ENCODE measurements around the gene LRRC26.

DNA sequence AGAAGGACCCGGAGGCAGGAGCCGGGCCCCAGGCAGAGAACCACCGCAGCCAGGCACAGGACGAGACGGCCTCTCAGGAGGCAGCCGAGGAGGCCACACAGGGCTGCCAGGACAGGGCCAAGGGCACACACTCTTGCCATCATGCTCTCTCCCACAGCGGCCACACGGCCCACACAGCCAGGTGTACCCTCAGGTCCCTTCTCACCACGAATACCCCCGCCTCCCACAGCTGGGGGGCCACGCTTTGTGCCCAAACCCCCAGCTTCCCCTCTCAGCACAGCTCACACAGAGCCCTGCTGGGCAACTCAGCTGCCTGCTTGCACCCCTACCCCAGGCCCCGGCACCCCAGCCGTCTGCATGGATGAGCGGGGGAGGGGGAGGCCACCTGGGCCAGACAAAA, 23.9 kb upstream of the LRRC26 start:
- TF ChIP-seq, protein P1, sequence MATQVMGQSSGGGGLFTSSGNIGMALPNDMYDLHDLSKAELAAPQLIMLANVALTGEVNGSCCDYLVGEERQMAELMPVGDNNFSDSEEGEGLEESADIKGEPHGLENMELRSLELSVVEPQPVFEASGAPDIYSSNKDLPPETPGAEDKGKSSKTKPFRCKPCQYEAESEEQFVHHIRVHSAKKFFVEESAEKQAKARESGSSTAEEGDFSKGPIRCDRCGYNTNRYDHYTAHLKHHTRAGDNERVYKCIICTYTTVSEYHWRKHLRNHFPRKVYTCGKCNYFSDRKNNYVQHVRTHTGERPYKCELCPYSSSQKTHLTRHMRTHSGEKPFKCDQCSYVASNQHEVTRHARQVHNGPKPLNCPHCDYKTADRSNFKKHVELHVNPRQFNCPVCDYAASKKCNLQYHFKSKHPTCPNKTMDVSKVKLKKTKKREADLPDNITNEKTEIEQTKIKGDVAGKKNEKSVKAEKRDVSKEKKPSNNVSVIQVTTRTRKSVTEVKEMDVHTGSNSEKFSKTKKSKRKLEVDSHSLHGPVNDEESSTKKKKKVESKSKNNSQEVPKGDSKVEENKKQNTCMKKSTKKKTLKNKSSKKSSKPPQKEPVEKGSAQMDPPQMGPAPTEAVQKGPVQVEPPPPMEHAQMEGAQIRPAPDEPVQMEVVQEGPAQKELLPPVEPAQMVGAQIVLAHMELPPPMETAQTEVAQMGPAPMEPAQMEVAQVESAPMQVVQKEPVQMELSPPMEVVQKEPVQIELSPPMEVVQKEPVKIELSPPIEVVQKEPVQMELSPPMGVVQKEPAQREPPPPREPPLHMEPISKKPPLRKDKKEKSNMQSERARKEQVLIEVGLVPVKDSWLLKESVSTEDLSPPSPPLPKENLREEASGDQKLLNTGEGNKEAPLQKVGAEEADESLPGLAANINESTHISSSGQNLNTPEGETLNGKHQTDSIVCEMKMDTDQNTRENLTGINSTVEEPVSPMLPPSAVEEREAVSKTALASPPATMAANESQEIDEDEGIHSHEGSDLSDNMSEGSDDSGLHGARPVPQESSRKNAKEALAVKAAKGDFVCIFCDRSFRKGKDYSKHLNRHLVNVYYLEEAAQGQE (IDR thresholded peaks at IDR 0.05; ENCODE audit: insufficient replicate concordance, low read depth) = no peak
- TF ChIP-seq, protein P2, sequence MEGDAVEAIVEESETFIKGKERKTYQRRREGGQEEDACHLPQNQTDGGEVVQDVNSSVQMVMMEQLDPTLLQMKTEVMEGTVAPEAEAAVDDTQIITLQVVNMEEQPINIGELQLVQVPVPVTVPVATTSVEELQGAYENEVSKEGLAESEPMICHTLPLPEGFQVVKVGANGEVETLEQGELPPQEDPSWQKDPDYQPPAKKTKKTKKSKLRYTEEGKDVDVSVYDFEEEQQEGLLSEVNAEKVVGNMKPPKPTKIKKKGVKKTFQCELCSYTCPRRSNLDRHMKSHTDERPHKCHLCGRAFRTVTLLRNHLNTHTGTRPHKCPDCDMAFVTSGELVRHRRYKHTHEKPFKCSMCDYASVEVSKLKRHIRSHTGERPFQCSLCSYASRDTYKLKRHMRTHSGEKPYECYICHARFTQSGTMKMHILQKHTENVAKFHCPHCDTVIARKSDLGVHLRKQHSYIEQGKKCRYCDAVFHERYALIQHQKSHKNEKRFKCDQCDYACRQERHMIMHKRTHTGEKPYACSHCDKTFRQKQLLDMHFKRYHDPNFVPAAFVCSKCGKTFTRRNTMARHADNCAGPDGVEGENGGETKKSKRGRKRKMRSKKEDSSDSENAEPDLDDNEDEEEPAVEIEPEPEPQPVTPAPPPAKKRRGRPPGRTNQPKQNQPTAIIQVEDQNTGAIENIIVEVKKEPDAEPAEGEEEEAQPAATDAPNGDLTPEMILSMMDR (IDR thresholded peaks at IDR 0.05; ENCODE audit: insufficient read depth, low read length) = no peak
- no peak for TF ChIP-seq POLR2AphosphoS5 (IDR thresholded peaks at IDR 0.05; ENCODE audit: low read depth)

All from HL-60 (cell line).